ENCODE data around the gene OSBPL1A.

The OSBPL1A gene

DNA sequence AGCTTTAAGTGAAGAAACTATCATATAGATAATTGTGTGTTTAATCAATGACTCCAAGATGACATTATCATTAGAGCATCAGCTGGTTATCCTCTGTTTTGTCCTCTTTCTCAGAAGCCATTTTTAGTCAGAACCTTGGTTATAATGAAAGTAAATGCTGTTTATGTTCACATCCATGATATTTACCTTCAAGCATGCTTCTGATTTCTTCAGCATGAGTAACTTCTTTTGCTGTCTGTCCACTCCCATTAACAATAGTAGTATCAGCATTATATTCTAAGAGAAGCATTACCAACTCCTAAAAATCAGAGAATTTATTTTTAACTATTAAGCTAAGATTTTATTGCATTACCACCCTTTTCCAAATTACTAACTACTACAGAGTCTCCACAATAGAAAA lies 56.3 kb downstream of the OSBPL1A start:
- DNase-seq (ENCODE audit: low read depth in 2 of 2) = no peak

DNA sequence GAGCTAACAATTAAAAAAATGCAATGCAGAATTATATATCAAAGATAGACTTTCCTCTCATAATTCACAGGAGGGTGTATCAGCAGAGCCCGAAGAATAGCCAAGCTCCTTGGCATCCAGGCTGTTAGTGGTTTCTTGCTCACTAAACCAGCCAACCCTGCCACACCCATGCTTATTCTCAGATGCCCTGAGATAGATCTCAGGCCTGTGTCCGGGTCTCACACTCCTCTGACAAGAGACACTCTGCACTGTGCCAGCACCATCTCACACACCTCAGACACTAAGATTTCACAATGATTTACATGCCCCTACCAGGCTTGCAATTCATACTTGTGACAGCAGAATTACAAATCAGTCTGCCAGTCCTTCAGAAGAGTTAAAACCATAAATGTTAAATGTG lies 64.5 kb downstream of the OSBPL1A start:
- DNase-seq (ENCODE audit: low read depth in 2 of 2) = no peak

DNA sequence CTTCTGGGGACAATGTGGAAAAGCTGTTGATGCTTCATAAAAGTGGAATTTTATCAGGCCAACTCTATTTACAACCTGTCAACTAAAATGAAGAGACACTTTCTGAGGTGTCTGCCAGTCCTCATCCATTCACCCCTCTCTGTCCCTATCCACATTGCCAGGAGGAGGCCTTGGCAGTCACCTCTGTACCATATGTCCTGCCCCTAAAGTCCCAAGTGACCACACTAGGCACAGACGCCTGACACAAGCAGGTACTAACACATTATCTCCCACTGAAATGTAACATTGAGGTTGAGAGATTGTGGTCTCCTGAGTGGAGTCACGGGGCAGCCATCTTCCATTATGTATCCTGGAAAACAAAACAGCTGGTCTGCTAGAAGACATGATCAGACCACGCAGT lies 71.4 kb downstream of the OSBPL1A start:
- DNase-seq (ENCODE audit: low read depth in 2 of 2) = no peak

DNA sequence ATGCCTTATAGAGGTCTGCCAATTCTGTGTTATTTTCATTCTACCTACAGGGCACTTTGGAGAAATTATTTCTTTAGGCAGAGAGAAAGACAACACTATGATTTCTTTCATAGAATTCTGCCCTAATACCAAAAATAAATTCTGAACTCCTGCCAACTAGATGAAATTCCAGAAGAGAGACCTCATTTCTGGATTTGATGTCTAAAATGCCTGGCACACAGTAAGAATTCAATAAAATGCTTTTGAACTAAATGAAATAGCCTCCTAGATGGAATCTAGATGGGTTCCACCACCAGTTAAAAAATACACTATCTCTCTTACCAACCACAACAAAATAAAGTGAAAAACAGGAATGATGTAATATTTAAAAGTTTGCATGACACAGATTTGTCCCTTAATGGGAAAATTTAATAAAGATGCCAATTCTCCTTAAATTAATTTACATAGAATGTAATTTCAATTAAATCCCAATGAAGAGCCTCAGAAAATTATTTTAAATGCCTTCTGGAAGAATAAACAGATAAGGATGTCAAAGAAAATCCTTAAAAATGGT lies 75.0 kb downstream of the OSBPL1A start:
- no peak for DNase-seq (ENCODE audit: low read depth in 2 of 2)

DNA sequence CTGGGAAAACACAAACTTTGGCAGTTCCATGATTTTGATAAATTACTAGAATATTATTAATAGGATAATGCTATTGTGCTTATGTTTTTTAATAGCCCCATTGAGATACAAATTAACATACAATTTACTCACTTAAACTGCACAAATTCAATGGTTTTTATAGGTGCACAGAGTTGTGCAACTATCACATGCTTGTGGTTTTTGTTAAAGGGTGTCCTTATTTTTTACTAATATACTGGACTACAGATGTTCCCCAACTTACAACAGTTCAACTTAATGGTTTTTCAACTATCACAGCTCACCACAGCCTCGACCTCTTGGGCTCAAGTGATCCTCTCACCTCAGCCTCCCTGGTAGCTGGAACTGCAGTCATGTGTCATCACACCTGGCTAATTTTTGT lies 76.6 kb downstream of the OSBPL1A start:
- DNase-seq (ENCODE audit: low read depth in 2 of 2) = no peak

DNA sequence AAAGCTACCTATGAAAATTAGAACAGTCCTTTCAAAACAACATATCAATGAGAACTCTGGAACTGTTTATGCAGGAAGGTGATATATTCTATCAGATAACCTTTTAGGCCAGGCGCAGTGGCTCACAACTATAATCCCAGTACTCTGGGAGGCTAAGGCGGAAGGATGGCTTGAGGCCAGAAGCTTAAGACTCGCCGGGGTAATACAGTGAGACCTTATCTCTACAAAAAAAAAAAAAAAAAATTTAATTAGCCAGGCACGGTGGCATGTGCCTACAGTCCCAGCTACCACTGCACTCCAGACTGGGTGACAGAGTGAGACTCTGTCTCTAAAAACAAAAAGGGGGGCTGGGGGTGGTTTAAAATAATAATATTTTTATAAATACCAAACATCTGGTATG lies 77.9 kb downstream of the OSBPL1A start:
- DNase-seq (ENCODE audit: low read depth in 2 of 2) = no peak

DNA sequence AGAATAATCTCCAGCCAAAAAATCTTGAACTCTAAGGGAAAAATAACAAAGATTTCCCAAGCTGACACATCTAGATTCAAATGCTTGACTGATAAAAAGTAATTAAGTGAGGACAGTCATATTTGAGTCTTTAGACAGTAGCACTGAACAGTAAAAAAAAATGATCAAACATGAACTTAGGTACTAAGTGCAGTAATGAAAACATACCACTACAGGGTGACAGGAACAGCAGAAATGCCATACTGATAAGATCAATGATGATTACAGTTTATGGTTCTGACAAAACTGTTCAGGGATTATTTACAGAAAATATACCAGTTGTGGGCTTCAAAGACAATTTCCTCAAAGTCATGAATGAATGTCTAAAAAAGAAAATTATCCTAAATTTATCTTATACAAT lies 80.3 kb downstream of the OSBPL1A start:
- no peak for DNase-seq (ENCODE audit: low read depth in 2 of 2)

DNA sequence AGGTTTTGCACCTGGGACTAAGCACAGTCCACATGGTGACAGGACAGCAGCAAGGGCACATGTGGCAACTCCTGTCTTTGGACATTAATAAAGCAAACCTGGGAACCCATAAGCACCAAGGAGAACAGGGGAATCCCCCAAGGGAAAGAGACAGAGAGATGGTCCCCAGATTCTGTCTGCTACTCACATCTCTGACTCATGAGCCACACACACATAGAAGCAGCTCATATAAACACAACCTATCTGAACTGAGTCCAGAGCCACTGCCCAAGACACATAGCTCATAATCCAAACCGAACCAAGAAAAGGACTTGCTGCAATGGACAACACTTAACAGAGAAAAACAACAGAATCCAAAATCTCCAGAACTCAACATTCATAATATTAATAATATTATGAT lies 82.5 kb downstream of the OSBPL1A start:
- no peak for DNase-seq (ENCODE audit: low read depth in 2 of 2)

DNA sequence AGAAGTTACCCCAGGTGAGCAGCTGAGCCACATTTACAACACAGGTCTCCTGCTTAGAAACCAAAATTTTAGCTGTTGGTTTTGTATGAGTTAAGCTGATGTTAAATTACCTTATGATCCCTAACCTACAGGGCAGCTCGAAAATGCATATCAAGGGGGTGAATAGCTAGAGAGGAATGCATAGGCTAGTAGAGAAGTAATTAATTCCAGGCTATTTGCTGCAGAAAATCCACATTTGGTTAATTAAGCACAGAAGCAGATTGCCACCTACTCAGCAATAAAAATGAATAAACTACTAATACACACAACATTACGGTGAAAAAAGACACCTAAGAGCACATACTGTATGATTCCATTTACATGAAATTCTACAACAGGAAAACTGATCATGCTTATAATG lies 91.4 kb downstream of the OSBPL1A start:
- DNase-seq (ENCODE audit: low read depth in 2 of 2) = no peak

DNA sequence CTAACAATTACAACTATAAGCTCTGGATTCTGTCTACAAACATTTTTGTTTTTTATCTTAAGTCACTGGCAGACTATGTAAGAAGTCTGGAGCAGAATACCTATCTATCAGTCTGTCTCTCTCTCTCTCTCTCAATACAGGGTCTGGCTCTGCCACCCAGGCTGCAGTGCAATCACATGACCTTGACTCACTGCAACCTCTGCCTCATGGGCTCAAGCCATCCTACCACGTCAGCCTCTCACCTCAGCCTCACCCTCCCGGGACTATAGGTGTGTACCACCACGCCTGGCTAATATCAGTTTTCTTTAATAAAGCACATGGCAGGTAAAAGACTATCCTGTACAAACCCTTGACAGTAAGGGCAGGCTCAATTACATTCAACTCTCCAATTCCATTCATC lies 96.9 kb downstream of the OSBPL1A start:
- no peak for DNase-seq (ENCODE audit: low read depth in 2 of 2)

DNA sequence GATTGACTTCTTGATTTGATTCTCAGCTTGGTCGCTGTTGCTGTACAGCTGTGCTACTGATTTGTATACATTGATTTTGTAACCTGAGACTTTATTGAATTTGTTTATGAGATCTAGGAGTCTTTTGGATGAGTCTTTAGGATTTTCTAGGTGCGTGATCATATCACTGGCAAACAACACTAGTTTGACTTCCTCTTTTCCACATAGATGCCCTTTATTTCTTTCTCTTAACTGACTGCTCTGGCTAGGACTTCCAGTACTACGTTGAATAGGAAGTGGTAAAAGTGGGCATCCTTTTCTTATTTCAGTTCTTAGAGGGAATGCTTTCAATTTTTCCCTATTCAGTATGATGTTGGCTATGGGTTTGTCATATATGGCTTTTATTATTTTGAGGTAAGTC lies 101.3 kb downstream of the OSBPL1A start:
- DNase-seq (ENCODE audit: low read depth in 2 of 2) = no peak

DNA sequence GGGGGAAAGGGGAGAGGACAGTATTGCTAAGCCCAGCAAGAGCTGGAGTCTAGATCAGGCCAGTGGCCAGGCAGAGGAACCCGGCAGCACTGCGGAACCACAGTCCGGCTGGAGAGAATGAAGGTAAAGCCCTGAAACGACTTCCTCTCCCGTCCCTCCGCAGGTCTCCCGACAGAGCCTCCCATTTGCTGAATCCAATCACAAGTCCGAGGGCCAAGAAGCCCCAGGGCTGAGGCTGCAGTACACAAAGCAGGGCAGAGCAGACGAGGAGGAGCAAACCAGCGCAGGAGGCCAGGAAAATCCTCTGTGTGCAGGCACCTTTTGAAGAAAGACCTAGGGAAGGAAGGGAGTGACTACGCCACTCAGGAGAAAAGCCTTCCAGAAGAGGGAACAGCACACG lies 104.4 kb downstream of the OSBPL1A start:
- DNase-seq (ENCODE audit: low read depth in 2 of 2) = no peak

DNA sequence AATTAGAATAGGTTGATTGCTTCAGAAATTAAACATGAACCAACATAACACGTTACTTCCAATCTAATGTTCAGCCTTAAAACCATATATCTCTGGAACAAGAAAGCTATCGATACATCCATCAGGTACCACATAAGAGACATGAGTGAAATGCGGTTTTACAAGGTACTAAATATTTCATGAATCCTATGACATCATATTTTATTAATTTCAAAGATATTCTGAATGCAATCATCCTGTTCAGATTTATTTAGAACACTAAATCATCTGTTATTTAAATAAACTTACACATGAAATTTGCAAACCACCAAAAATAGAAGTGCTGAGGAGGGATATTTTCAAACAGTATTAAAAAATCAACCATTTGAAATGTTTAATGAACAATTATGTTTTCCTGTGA lies 119.0 kb downstream of the OSBPL1A start:
- DNase-seq (ENCODE audit: low read depth in 2 of 2) = no peak

DNA sequence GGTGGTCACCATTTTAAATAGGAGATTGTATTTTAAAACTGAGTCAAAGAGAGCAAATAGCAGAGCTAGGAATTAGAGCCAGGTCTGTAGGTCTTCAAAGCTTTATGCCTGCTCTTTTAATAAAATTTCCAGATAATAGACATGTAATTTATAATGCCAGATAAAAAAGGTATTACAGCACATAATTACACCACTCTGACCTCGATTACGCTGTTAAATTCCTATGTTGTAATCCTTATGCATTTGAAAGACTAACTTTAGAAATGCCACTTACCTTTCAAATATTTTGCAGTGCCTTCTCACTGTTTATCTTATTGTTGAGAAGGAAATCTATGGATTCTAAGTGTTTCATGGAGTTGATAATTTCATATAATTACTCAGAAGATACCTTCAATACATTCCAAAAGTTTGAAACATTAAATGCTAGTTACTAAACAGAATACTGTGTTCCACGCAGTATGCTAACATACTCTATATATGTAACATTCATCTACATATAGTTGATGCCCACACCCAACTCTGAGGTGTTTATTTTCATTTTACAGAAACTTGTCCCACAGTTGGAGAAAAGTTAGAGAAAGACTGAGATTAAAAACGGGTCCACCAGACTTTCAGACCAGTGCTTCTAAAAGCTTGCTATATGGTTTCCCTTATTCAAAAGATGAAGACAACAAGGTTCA lies 120.0 kb downstream of the OSBPL1A start:
- no peak for DNase-seq (ENCODE audit: low read depth in 2 of 2)

DNA sequence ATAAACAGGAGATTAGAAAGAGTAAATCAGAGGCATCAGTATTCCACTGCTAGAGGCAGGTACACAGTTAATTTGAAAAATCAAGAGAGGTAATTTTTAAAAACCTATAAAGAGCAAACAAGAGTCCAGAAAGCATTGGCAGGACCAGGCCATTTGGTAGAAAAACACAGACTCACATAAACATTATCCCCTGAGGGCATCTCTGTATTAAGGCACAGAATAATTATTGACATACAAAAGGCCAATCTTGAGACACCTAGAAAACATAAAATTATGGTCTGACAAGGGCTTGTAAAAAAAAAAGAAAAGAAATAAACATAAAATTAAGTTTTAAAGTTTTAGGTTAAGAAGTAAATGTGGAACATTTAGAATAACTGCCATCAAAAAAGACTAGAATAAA lies 120.6 kb downstream of the OSBPL1A start:
- DNase-seq (ENCODE audit: low read depth in 2 of 2) = no peak

DNA sequence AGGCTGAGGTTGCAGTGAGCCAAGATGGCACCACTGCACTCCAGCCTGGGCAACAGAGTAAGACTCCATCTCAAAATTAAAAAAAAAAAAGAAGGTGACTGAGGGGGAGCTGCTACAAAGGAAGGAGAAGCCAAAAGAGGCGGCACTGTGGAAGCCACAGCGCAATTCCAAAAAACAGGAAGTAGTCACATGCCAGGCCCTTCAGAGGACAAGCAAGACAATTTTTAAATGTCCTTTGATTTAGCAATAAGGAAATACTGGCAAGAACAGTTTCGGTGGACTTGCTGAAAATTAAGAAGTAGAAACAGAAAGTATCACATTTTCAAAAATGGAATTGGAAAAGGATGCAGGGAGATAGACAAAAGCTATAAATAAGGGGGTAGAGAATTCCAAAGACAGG lies 122.8 kb downstream of the OSBPL1A start:
- no peak for DNase-seq (ENCODE audit: low read depth in 2 of 2)

DNA sequence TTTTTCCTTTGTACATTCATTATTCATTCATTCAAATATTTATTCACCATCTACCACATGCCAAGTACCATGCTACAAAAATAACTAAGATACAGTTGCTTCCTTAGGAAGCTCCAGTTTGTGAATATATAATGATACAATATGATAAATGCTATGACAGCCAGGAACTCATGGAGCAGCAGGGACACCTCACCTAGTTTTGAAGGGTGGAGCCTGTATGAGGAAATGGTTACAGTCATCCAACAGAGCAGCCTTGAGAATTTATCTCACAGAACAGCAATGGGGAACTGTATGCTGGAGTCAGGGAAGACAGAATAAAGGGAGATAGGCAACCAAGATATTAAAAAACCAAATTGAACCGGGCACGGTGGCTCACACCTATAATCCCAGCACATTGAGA lies 124.0 kb downstream of the OSBPL1A start:
- DNase-seq (ENCODE audit: low read depth in 2 of 2) = no peak

DNA sequence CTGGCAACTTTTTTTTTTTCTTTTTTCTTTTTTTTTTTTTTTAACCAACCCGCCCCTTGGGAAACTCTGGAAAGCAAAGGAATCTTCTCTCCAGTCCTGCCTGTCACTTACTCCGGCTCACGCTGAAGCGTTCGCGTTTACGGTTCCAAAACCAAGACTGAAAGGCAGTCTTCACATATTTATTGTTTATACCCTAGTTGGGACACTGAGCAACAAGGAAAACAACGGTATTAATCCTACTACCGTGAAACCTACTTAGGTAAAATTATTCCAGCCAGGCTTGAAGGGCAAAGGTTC lies 125.4 kb downstream of the OSBPL1A start:
- no peak for DNase-seq (ENCODE audit: low read depth in 2 of 2)

DNA sequence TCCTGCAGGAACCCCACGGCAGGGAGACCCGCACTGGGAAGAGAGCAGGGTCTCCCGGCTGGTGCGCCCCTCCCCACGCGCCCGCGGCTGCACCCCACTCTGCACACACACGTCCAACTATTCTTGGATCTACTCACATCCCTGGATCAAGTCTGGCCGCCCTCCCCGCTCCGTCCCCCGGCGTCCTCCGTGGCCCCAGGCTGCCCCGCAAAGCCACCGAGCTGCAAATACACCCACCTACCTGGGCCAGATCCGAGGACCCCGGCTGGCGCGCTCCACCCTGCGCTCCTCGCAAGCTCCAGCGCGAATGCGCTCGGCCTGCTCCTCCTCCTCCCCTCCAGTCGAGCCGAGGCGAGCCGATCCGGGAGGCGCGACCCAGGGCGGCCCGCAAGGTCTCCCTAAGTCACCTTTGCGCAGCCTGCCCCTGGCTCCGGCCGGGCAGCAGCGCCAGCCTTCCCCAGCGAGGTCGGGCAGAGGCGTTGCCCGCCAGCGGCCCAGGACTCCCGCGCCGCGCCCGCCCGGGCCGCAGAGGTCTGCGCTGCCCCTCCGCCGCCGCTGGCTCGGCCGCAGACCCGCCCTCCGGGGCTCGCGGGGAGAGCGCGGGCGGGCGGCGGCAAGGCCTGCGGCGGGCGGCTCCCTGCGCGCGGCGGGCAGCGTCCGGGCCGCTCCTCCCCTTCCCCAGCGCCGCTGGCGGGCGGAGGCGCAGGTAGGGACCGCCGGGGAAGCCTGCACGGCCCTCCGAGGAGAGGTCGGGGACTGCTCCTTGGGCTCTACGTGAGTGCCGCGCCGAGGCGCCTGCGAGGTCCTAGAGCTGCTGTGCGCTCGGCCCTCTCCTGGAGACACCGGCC lies 126.0 kb downstream of the OSBPL1A start:
- no peak for DNase-seq (ENCODE audit: low read depth in 2 of 2)

DNA sequence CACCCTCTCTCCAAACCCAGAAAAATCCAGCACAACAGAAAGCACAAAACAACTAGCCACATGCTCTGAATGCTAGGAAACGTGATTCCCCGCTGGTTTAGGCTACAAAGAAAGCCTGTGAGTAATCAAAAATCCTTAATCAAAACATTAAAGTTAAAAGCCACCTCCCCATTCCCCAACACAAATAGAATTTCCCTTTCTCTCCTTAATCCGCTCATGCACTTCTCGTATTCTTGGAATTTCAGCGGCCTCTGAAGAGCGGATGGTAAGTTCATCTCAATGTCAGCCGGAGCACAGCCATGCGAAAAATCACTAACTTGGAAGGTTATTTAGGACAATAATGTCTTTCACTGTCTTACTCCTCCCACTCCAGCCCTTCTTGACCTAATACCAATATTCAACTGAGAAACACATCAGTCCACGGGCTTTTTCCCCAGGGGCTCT lies 126.7 kb downstream of the OSBPL1A start:
- DNase-seq (ENCODE audit: low read depth in 2 of 2) = no peak

DNA sequence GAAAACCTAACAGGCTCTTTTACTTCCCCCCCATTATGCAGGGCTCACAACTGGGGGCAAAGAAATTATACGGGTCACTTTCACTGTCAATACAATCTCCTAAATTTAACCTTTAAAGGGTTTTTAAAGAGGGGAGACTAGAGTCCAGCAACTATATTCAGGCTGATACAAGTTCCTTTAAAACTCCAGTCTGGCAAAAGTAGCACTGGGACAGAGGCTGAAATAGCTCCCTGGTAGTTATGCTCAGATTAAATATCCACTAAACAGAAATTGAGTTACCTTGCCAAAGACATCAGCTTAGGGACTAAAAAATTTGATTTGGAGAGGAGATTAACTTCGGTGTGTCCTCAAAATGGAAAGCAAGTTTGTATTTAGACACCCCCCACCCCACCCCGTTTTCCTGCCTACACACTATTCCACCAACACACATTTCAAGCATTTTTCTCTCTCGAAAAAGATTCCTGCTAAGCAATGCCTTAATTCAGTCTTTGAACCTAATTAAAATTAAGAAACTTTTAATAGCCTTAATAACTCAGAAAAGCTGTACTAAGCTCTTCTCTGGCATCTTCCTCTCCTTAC lies 127.2 kb downstream of the OSBPL1A start:
- DNase-seq (ENCODE audit: low read depth in 2 of 2) = no peak

DNA sequence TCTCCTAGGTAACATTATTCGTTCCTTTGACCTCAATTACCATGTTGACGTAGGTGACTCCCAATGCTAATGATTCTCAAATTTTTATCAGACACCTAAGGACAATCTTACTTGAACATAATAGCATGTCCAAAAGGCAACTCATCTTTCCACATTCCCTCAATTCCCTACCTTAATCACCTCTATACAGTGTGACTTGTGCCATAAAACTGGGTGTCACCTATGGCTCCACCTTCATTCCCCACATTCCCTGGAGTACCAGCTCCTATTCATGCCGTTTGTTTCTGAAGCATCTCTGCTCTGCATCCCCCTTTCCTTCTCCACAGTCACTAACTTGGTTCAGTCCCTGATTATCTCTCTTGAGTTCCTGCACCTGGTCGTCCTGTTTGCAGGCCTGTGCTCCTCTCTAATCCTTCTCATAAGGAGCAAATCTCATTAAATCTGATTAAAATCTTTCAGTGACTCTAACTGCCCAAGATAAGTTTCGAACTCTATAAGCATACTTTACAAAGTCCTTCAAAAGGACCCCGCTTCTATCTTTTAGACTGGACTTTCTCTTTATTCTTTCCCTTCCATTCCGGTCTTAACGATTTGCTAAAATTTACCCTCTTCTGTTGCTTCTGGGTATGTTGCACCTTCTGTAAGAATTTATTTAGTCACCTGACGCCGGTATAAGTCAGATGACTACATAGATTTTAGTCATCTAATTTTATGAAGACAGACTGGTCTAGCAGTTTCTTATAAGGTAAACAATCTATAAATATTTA lies 128.7 kb downstream of the OSBPL1A start:
- no peak for DNase-seq (ENCODE audit: low read depth in 2 of 2)
